Skeletal muscle satellite cell (primary cell): Measurements from ENCODE around the gene TBCA.

Source experiments
- H3K27me3 ChIP-seq: 2 replicates; pipeline ENCODE4 v1.7.0; 2013; ENCODE audit warnings: low read length; ENCODE audit not compliant: control insufficient read depth, insufficient read depth
- H3K36me3 ChIP-seq: 2 replicates; pipeline ENCODE4 v1.7.0; 2013; ENCODE audit warnings: mild to moderate bottlenecking, control low read depth, low read length; ENCODE audit not compliant: insufficient read depth
- H3K4me1 ChIP-seq: 2 replicates; pipeline ENCODE4 v1.7.0; 2013; ENCODE audit warnings: low read length; ENCODE audit not compliant: control insufficient read depth, insufficient read depth
- H3K4me2 ChIP-seq: 2 replicates; pipeline ENCODE4 v1.7.0; 2013; ENCODE audit warnings: mild to moderate bottlenecking, low read length
- H3K4me3 ChIP-seq: 2 replicates; pipeline ENCODE4 v1.7.0; 2013; ENCODE audit warnings: low read length
- H3K9ac ChIP-seq: 2 replicates; pipeline ENCODE4 v1.7.0; 2013; ENCODE audit warnings: mild to moderate bottlenecking, low read depth, low read length, moderate library complexity
- H3K9me3 ChIP-seq: replicated peaks from 2 replicates; pipeline ENCODE4 v1.7.0; 2013; ENCODE audit warnings: mild to moderate bottlenecking, control low read depth, low read length

Gene TBCA

GRCh38 chr5:77650686-77651085 is 125.5 kb downstream of the TBCA start:
- Histone ChIP-seq H3K27me3 (peaks cover 94% of the 10 kb centered on the region), H3K9ac (no peak overlapping the region), H3K4me3 (no peak overlapping the region), H3K9me3 (no peaks in the 10 kb centered on the region), H3K4me1 (no peaks in the 10 kb centered on the region), H3K36me3 (no peaks in the 10 kb centered on the region), H3K4me2 (no peak overlapping the region)

GRCh38 chr5:77649776-77650175 is 126.4 kb downstream of the TBCA start:
- Histone ChIP-seq H3K9me3 (no peaks in the 10 kb centered on the region), H3K9ac (no peak overlapping the region), H3K27me3 (peaks cover 97% of the 10 kb centered on the region), H3K4me1 (peaks cover 2% of the 10 kb centered on the region), H3K4me3 (no peak overlapping the region), H3K4me2 (no peak overlapping the region), H3K36me3 (no peaks in the 10 kb centered on the region)

GRCh38 chr5:77645995-77646639 is 130.0 kb downstream of the TBCA start:
- Histone ChIP-seq H3K27me3 (peaks cover 98% of the 10 kb centered on the region), H3K4me2 (no peak overlapping the region), H3K4me1 (peaks cover 5% of the 10 kb centered on the region), H3K36me3 (no peaks in the 10 kb centered on the region), H3K9ac (no peak overlapping the region), H3K9me3 (no peaks in the 10 kb centered on the region), H3K4me3 (no peak overlapping the region)

- H3K4me3 ChIP-seq = no peak overlapping the region
- H3K4me2 ChIP-seq = peak overlapping the region; percentile 79
- no peaks in the 10 kb centered on the region for H3K9me3 ChIP-seq
- H3K4me1 ChIP-seq = peaks cover 5% of the 10 kb centered on the region
- no peak overlapping the region for H3K9ac ChIP-seq
- H3K36me3 ChIP-seq = no peaks in the 10 kb centered on the region
- peaks cover 98% of the 10 kb centered on the region for H3K27me3 ChIP-seq
Measured at GRCh38 chr5:77645158-77645994, 130.8 kb downstream of the TBCA start.

- Histone ChIP-seq H3K4me1 (peaks cover 5% of the 10 kb centered on the region), H3K9ac (no peak overlapping the region), H3K27me3 (peaks cover 98% of the 10 kb centered on the region), H3K9me3 (no peaks in the 10 kb centered on the region), H3K36me3 (no peaks in the 10 kb centered on the region), H3K4me2 (peak overlapping the region; percentile 16), H3K4me3 (no peak overlapping the region)
Measured at GRCh38 chr5:77644371-77645157, 131.6 kb downstream of the TBCA start.

- H3K27me3 ChIP-seq = peaks cover 98% of the 10 kb centered on the region
- H3K4me1 ChIP-seq = peaks cover 5% of the 10 kb centered on the region
- no peak overlapping the region for H3K4me3 ChIP-seq
- H3K9ac ChIP-seq = no peak overlapping the region
- H3K36me3 ChIP-seq = no peaks in the 10 kb centered on the region
- H3K9me3 ChIP-seq = no peaks in the 10 kb centered on the region
- no peak overlapping the region for H3K4me2 ChIP-seq
Measured at GRCh38 chr5:77643654-77644370, 132.3 kb downstream of the TBCA start.

GRCh38 chr5:77642738-77643653 is 133.1 kb downstream of the TBCA start:
- Histone ChIP-seq H3K36me3 (no peaks in the 10 kb centered on the region), H3K9ac (no peak overlapping the region), H3K9me3 (no peaks in the 10 kb centered on the region), H3K4me2 (no peak overlapping the region), H3K4me1 (peaks cover 5% of the 10 kb centered on the region), H3K27me3 (peaks cover 98% of the 10 kb centered on the region), H3K4me3 (no peak overlapping the region)

GRCh38 chr5:77641963-77642737 is 134.0 kb downstream of the TBCA start:
- Histone ChIP-seq H3K36me3 (no peaks in the 10 kb centered on the region), H3K27me3 (peaks cover 98% of the 10 kb centered on the region), H3K9ac (no peak overlapping the region), H3K9me3 (no peaks in the 10 kb centered on the region), H3K4me2 (no peak overlapping the region), H3K4me1 (peaks cover 5% of the 10 kb centered on the region), H3K4me3 (no peak overlapping the region)

GRCh38 chr5:77641397-77641943 is 134.7 kb downstream of the TBCA start:
- H3K9me3 ChIP-seq = no peaks in the 10 kb centered on the region
- no peaks in the 10 kb centered on the region for H3K36me3 ChIP-seq
- H3K9ac ChIP-seq = no peak overlapping the region
- no peak overlapping the region for H3K4me2 ChIP-seq
- no peak overlapping the region for H3K4me3 ChIP-seq
- peaks cover 98% of the 10 kb centered on the region for H3K27me3 ChIP-seq
- H3K4me1 ChIP-seq = peaks cover 5% of the 10 kb centered on the region
